Astrocyte of the cerebellum (primary cell): ENCODE results near the gene MPC1L.

Source experiments
- DNase-seq: peaks from one replicate; pipeline ENCODE4 v3.0.0-alpha.2; 2011; ENCODE audit warnings: low read depth
- H3K4me3 ChIP-seq: 2 replicates; pipeline ENCODE4 v1.5.1; 2011; ENCODE audit warnings: mild to moderate bottlenecking, low read depth, low read length, moderate library complexity
- CTCF ChIP-seq: IDR thresholded peaks from 2 replicates; pipeline ENCODE4 v1.5.1; 2012; ENCODE audit warnings: low read length, low read depth, moderate library complexity, mild to moderate bottlenecking; ENCODE audit errors: missing control alignments
- in situ Hi-C: cut with HindIII; loops from 2 replicates; pipeline ENCODE4 v1.10.0; 2017; ENCODE audit warnings: low sequenced_read_pairs

Gene MPC1L

DNA sequence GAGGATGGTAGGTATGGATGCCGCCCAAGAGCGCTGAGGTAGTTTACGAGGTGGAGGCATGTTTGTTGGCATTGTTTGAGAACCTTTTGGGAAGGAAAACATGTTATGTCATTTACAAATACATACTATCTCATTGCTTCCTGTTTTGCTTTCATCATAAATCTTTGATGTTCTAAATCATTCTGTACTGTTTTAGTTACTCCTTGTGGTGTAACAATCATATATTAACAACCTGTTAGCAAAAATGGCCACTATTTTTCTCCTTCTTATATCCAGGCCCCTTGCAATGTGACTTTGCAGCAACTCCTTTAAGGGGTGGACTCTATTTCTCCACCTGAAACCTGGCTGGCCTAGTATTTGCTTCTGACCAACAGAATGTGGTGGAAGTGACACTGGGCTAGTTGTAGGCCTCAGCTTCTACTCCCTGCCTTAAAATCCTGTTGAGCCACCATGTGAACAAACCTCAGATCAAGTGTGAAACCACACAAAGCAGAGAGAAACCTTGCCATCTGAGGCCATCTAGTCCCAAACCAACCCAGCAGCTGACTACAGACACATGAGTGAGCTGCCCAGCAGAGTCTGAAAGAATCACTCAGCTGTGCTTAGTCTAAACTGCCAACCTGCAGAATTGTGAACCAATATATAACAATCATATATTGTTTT is 40.0 kb downstream of the MPC1L start:
- in situ Hi-C loops: loop anchor here (25.0 kb wide), 1 partner anchor 449 kb away; no protein-coding TSS in a partner anchor
- DNase-seq: no peak
- TF ChIP-seq CTCF: no peak
- no peak overlapping the region for H3K4me3 ChIP-seq

GRCh38 chrX:40663880-40664630 is 40.8 kb downstream of the MPC1L start:
- in situ Hi-C loops: loop anchor here (25.0 kb wide), 1 partner anchor 448 kb away; no protein-coding TSS in a partner anchor
- H3K4me3 ChIP-seq: no peak overlapping the region
- TF ChIP-seq CTCF: peak; percentile 48
- no peak for DNase-seq

- TF ChIP-seq CTCF: no peak
- in situ Hi-C loops: loop anchor here (25.0 kb wide), 1 partner anchor 441 kb away; no protein-coding TSS in a partner anchor
- no peak overlapping the region for H3K4me3 ChIP-seq
- no peak for DNase-seq
Observed at GRCh38 chrX:40671126-40671525, 47.9 kb downstream of the MPC1L start.
